HG03432 (cell line): ENCODE data around the gene RAB3GAP1.
"Not testable (repeated sequence)": the region's sequence is repeated elsewhere in the genome, so short reads cannot be mapped to it uniquely, and the experiment has no call there.

ENCODE experiments used
- ATAC-seq: cut with Tn5 transposase; IDR thresholded peaks from one replicate; pipeline ENCODE4 v1.9.1; 2021; ENCODE audit warnings: mild to moderate bottlenecking, moderate library complexity; ENCODE audit not compliant: unreplicated experiment

The RAB3GAP1 gene

GRCh38 chr2:135052997-135053474 lies 944 bp downstream of the RAB3GAP1 start:
- peak; percentile 37 for ATAC-seq

- no peak for ATAC-seq
These were observed 3.2 kb downstream of the RAB3GAP1 start for GRCh38 chr2:135055182-135055786.

- no peak for ATAC-seq
These were observed 4.7 kb downstream of the RAB3GAP1 start for GRCh38 chr2:135056790-135057189.

- no peak for ATAC-seq
These were observed 7.5 kb downstream of the RAB3GAP1 start for GRCh38 chr2:135059577-135059976.

- no peak for ATAC-seq
These were observed 11.1 kb downstream of the RAB3GAP1 start for GRCh38 chr2:135063210-135063609.

GRCh38 chr2:135064149-135064548 lies 12.1 kb downstream of the RAB3GAP1 start:
- ATAC-seq: no peak

GRCh38 chr2:135066710-135067109 lies 14.6 kb downstream of the RAB3GAP1 start:
- ATAC-seq: no peak

GRCh38 chr2:135072125-135072997 lies 20.3 kb downstream of the RAB3GAP1 start:
- no peak for ATAC-seq

- ATAC-seq: no peak
These were observed 22.1 kb downstream of the RAB3GAP1 start for GRCh38 chr2:135074216-135074615.

GRCh38 chr2:135076556-135076955 lies 24.5 kb downstream of the RAB3GAP1 start:
- ATAC-seq: no peak

- ATAC-seq: no peak
These were observed 26.3 kb downstream of the RAB3GAP1 start for GRCh38 chr2:135078417-135078816.

GRCh38 chr2:135086222-135086621 lies 34.1 kb downstream of the RAB3GAP1 start:
- no peak for ATAC-seq

- not testable (repeated sequence) for ATAC-seq
These were observed 37.5 kb downstream of the RAB3GAP1 start for GRCh38 chr2:135089597-135089996.

GRCh38 chr2:135091681-135092080 lies 39.6 kb downstream of the RAB3GAP1 start:
- ATAC-seq: no peak

- ATAC-seq: no peak
These were observed 41.1 kb downstream of the RAB3GAP1 start for GRCh38 chr2:135093193-135093592.

GRCh38 chr2:135093670-135094330 lies 41.7 kb downstream of the RAB3GAP1 start:
- no peak for ATAC-seq

GRCh38 chr2:135094508-135094907 lies 42.4 kb downstream of the RAB3GAP1 start:
- no peak for ATAC-seq

GRCh38 chr2:135095591-135095990 lies 43.5 kb downstream of the RAB3GAP1 start:
- ATAC-seq: no peak

- ATAC-seq: no peak
These were observed 44.8 kb downstream of the RAB3GAP1 start for GRCh38 chr2:135096665-135097446.

- no peak for ATAC-seq
These were observed 45.6 kb downstream of the RAB3GAP1 start for GRCh38 chr2:135097532-135098231.
